Calu3 (cell line): Measurements from ENCODE around the gene PFKFB4. TPM values are rescaled to one million over a fixed set of nuclear protein-coding genes. Genes with fewer than 3 reads are reported as not detected.
"Not testable (repeated sequence)": the region's sequence is repeated elsewhere in the genome, so short reads cannot be mapped to it uniquely, and the experiment has no call there.

Source experiments
- BruUV-seq: library from RNA; stranded (reverse); fragments of 400-500 nt; replicated peaks from 2 replicates; lab custom pipeline; 2021; lab: Mats Ljungman, UMichigan
- CTCF ChIA-PET: fragments of 300-600 bp; sonication (Branson Sonifier 250); formaldehyde crosslinking; loops from one replicate; lab custom pipeline; 2022; ENCODE audit warnings: antibody characterized with exemption; lab: Charles Lee
- DNase-seq: peaks from one replicate; pipeline ENCODE4 v3.0.0; 2022
- H3K27ac Mint-ChIP-seq: one replicate; pipeline ENCODE4 v1.8.0; 2022; ENCODE audit warnings: mixed read lengths; ENCODE audit not compliant: unreplicated experiment
- H3K27me3 Mint-ChIP-seq: one replicate; pipeline ENCODE4 v1.8.0; 2022; ENCODE audit warnings: mixed read lengths; ENCODE audit not compliant: unreplicated experiment
- H3K36me3 Mint-ChIP-seq: one replicate; pipeline ENCODE4 v1.8.0; 2022; ENCODE audit warnings: mild to moderate bottlenecking, moderate library complexity, mixed read lengths; ENCODE audit not compliant: insufficient read depth, unreplicated experiment
- H3K4me1 Mint-ChIP-seq: one replicate; pipeline ENCODE4 v1.8.0; 2022; ENCODE audit warnings: mild to moderate bottlenecking, low read depth, mixed read lengths; ENCODE audit not compliant: unreplicated experiment
- H3K4me3 Mint-ChIP-seq: one replicate; pipeline ENCODE4 v1.8.0; 2022; ENCODE audit warnings: mild to moderate bottlenecking, low read depth, moderate library complexity, mixed read lengths; ENCODE audit not compliant: unreplicated experiment
- H3K9me3 Mint-ChIP-seq: one replicate; pipeline ENCODE4 v1.8.0; 2022; ENCODE audit warnings: low read depth, mixed read lengths; ENCODE audit not compliant: unreplicated experiment
- CTCF ChIP-seq: fragments of 200-600 bp; IDR thresholded peaks from one replicate; pipeline ENCODE4 v1.8.0; 2022; ENCODE audit warnings: antibody characterized with exemption; ENCODE audit not compliant: unreplicated experiment
- intact Hi-C: fragments of 100-400 bp; cut with micrococcal nuclease; formaldehyde crosslinking; loops from one replicate; pipeline ENCODE4 v1.10.0; 2022; ENCODE audit not compliant: unreplicated experiment
- total RNA-seq: library from RNA; stranded (reverse); gene quantifications from 2 replicates; pipeline ENCODE4 v1.2.3, GENCODE V29; 2022

Gene PFKFB4
- total RNA-seq, 1 experiment from 2014 or later: 5.1 TPM

- Mint-ChIP-seq H3K27ac (peak overlapping the region; percentile 24), H3K36me3 (peaks cover 16% of the 10 kb centered on the region), H3K4me3 (no peak overlapping the region), H3K27me3 (no peaks in the 10 kb centered on the region), H3K4me1 (peaks cover 8% of the 10 kb centered on the region), H3K9me3 (no peaks in the 10 kb centered on the region)
- CTCF ChIA-PET: no interaction called here
- intact Hi-C loops: no loop called here
- TF ChIP-seq CTCF: no peak
- no TSS peak for BruUV-seq
- no peak for DNase-seq
These were observed 82.0 kb downstream of the PFKFB4 start for GRCh38 chr3:48474619-48475018.

- DNase-seq, H3K9me3 Mint-ChIP-seq, intact Hi-C loops, H3K27me3 Mint-ChIP-seq, BruUV-seq, H3K4me1 Mint-ChIP-seq, H3K4me3 Mint-ChIP-seq, H3K27ac Mint-ChIP-seq: not testable (repeated sequence)
- H3K36me3 Mint-ChIP-seq: peaks cover 21% of the 10 kb centered on the region
- CTCF ChIA-PET: interaction anchor here (1.3 to 2.2 kb wide), 4 partner anchors 31 to 162 kb away, joined by 3 to 16 read pairs (median 4); partner anchors contain the start of gene SLC26A6
These were observed 82.6 kb downstream of the PFKFB4 start for GRCh38 chr3:48474031-48474430.

GRCh38 chr3:48473617-48473952, 83.0 kb downstream of the PFKFB4 start:
- H3K9me3 Mint-ChIP-seq: no peaks in the 10 kb centered on the region
- intact Hi-C loops: loop anchor here (2.0 kb wide), 1 partner anchor 33 kb away; no protein-coding TSS in a partner anchor
- no peaks in the 10 kb centered on the region for H3K27me3 Mint-ChIP-seq
- no peak for DNase-seq
- peaks cover 8% of the 10 kb centered on the region for H3K4me1 Mint-ChIP-seq
- no TSS peak for BruUV-seq
- H3K36me3 Mint-ChIP-seq: peaks cover 25% of the 10 kb centered on the region
- H3K27ac Mint-ChIP-seq: peak overlapping the region; percentile 99
- CTCF ChIA-PET: interaction anchor here (0.6 to 2.2 kb wide), 7 partner anchors 23 to 342 kb away, joined by 3 to 16 read pairs (median 5); partner anchors contain the start of gene SLC26A6
- peak overlapping the region; percentile 96 for H3K4me3 Mint-ChIP-seq
- TF ChIP-seq CTCF: no peak

GRCh38 chr3:48472923-48473616, 83.5 kb downstream of the PFKFB4 start:
- CTCF ChIA-PET: interaction anchor here (0.6 to 2.2 kb wide), 7 partner anchors 23 to 343 kb away, joined by 3 to 16 read pairs (median 5); partner anchors contain the start of gene SLC26A6
- DNase-seq: peak; percentile 93
- H3K4me1 Mint-ChIP-seq: peaks cover 12% of the 10 kb centered on the region
- no peaks in the 10 kb centered on the region for H3K9me3 Mint-ChIP-seq
- peak overlapping the region; percentile 99 for H3K27ac Mint-ChIP-seq
- H3K36me3 Mint-ChIP-seq: peaks cover 30% of the 10 kb centered on the region
- intact Hi-C loops: loop anchor here (2.0 kb wide), 1 partner anchor 34 kb away; no protein-coding TSS in a partner anchor
- TF ChIP-seq CTCF: peak; percentile 46
- no peaks in the 10 kb centered on the region for H3K27me3 Mint-ChIP-seq
- peak overlapping the region; percentile 96 for H3K4me3 Mint-ChIP-seq
- BruUV-seq: no TSS peak

- H3K27me3 Mint-ChIP-seq: no peaks in the 10 kb centered on the region
- TF ChIP-seq CTCF: no peak
- H3K4me3 Mint-ChIP-seq: peak overlapping the region; percentile 96
- CTCF ChIA-PET: interaction anchor here (1.3 to 2.2 kb wide), 4 partner anchors 35 to 163 kb away, joined by 4 to 16 read pairs (median 6); partner anchors contain the start of gene SLC26A6
- H3K9me3 Mint-ChIP-seq: no peaks in the 10 kb centered on the region
- peak overlapping the region; percentile 99 for H3K27ac Mint-ChIP-seq
- TSS peak; percentile 76 for BruUV-seq
- peaks cover 34% of the 10 kb centered on the region for H3K36me3 Mint-ChIP-seq
- DNase-seq: no peak
- peaks cover 17% of the 10 kb centered on the region for H3K4me1 Mint-ChIP-seq
- intact Hi-C loops: loop anchor here (2.0 kb wide), 1 partner anchor 34 kb away; no protein-coding TSS in a partner anchor
These were observed 84.0 kb downstream of the PFKFB4 start for GRCh38 chr3:48472673-48472922.
